Inflammatory macrophage treated with lipopolysaccharide for 1 hour (primary cell): Measurements from ENCODE around the gene KNSTRN.
A peak's percentile ranks its signal among the peaks of the same experiment; 100 is the strongest.

Source experiments
- DNase-seq, 2 donors: peaks; one replicate each; pipeline ENCODE4 v3.0.0-alpha.2; 2020 to 2022

Gene KNSTRN

DNA sequence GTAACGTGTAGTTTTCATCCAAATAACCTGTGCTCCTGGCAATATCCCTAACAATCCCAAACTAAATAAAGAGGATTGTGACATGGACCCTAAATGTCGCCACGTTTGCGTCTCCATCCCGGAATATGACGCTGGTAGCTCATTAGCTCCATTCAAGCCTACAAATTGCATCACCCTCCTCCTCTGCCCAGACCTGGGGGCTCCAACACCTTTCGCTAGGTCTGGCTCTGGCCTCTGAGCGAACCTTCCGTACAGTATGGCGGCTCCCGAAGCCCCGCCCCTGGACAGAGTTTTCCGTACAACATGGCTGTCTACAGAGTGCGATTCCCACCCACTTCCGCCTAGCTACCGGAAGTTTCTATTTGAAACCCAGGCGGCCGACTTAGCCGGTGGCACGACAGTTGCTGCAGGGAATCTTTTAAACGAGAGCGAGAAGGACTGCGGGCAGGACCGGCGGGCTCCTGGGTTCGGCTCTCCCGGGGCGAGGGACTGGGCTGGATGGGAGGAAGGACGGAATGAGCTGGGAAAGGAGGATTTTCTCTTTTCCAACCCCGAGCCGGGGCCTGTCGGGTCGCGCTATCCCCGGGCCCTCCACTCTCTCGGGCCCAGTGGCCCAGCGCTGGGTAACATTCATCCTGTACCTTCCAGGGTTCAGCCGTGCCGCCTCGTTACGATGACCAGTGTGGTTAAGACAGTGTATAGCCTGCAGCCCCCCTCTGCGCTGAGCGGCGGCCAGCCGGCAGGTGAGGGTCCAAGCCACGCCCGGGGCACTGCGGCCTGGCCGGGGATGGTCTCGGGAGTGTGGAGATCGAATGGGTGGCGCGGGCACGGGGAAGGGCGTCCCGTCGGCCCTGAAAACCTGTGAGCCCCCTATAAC, at the start of gene KNSTRN:
Gene KNSTRN, plus strand, starts transcription at position 142 of the 877 bp plus-strand sequence. Its CDS starts 115 bp downstream, at position 257.
- peak; percentile 86 to 96 for DNase-seq

GRCh38 chr15:40333922-40334492, 48.5 kb upstream of the KNSTRN start:
- DNase-seq: peak; percentile 80 to 93

DNA sequence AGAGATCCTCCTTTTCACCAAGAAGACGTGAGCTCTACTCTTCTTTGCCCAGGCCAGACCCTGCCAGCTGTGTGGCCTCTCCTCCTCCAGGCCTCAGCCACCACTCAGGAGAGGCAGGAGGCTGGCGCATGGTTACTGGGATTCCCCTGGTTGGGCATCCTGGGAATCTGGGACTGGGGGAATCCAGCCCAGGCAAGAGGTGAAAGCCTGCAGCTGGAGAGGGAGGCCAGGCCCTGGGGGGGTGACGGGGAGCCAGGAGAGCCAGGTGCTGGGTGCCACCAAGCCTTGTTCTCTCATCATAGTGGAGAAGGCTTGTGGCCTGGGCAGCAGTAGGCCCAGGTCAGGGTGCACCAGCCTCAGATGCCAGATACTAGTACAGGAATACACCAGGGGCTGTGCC, 48.0 kb upstream of the KNSTRN start:
- DNase-seq: no peak

DNA sequence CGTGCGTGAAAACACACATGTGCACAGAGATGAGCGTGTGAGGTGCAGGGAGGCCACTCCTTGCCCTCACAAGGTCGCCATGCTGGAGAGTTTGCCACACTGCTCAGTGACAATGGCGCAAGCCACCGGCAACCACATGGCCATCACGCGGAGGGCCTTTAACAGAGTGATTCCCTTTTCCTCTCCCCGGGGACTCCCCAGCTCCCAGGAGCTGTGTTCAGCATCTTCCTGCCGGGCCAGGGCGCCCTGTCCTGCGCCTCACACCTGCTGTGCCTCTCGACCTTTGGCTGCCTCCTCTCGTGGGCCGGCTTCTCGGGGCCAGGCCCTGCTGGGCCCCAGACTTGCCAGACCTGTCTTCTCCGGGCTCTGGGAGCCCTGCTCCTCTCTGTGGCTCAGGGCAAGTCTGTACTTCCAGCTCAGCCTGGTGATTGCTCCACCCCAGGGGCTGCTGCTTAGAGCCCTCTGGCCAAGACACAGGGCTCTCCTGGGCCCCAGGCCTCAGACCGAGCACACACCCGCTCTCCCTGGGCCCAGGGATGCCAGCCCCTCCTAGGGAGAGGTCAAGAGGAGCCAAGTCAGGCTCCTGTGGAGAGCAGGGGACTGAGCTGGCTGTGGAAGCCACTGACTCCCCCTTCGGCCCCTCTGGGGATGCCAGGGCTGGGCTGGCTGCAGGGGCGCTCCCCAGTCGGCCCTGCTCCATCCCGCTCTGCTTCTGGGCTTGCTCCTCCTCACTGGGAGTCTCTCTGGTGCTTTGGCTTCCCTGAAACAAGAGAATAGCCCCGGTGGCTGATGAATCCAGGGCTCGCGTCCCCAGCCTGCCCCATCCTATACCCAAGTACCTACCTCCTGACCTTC, 47.4 kb upstream of the KNSTRN start:
- DNase-seq: peak; percentile 74 to 89

DNA sequence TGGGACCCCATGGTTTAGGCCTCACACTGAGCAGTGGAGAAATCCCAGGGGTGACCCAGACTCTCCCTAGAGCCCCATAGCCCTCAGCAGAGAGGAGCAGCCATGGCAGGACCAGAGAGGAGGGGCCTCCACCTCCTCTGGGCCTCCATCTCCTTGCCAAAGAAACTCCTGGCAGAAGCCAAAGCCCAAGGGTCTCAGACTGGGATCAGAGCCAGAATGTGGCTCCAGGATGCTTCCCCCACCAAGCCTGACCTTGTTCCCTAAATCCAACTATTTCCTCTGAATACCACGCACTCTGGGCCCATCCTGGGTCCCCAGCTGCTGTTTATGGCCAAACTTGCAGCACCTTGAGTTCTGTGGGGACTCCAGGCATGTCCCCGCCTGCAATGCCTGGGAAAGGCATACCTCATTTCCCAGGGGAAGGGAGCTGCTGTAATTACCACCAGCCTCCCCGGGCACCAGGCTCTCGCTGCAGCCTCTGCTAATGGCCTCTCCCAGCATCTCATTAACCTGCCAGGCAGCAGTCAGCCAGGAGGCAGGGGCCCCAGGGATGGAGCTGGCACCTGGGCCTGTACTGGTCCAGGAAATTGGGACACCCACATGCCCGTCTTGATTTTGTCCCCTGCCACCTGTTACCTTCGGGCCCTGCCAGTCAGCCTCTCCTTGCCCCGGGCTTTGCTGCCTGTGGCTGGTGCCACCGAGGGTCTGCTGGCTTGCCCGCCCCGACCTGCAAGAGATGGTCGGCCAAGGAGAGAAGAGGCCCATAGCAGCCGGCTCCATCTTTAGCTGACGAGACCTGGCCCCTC, 46.4 kb upstream of the KNSTRN start:
- no peak for DNase-seq

- peak; percentile 33 to 63 for DNase-seq
Observed at GRCh38 chr15:40336744-40337122, 45.8 kb upstream of the KNSTRN start.

- no peak for DNase-seq
Observed at GRCh38 chr15:40337597-40337996, 44.9 kb upstream of the KNSTRN start.

DNA sequence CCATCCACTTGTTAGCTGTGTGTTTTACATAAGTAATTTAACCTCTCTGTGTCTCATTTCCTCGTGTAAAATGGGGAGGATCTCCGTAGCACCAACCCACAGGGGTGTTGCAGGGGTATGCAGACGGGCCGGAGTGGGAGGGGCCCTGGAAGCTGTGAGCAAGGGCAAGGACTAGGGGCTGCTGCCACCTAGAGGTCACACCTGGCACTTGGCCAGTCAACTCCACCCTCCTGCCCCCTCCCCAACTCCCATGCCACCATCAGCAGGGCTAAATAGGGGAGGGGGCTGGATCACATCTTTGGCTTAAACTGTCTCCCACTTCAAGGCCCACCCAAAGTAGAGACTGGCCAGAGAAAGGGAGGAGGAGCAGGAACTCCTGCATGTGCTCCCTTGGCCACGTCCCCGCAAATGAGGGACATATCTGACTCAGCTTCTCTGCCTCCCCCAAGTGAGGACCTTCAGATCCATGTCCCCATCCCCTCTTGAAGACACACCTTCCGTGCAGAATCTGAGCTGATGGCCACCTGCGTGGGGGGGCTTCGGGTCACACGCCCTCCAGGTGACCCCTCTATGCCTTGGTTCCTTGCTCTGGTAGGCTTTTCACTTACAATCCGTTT, 44.4 kb upstream of the KNSTRN start:
- peak; percentile 66 to 78 for DNase-seq

GRCh38 chr15:40338921-40339620, 43.5 kb upstream of the KNSTRN start:
- no peak for DNase-seq

- DNase-seq: no peak
Observed at GRCh38 chr15:40339621-40339945, 42.9 kb upstream of the KNSTRN start.

DNA sequence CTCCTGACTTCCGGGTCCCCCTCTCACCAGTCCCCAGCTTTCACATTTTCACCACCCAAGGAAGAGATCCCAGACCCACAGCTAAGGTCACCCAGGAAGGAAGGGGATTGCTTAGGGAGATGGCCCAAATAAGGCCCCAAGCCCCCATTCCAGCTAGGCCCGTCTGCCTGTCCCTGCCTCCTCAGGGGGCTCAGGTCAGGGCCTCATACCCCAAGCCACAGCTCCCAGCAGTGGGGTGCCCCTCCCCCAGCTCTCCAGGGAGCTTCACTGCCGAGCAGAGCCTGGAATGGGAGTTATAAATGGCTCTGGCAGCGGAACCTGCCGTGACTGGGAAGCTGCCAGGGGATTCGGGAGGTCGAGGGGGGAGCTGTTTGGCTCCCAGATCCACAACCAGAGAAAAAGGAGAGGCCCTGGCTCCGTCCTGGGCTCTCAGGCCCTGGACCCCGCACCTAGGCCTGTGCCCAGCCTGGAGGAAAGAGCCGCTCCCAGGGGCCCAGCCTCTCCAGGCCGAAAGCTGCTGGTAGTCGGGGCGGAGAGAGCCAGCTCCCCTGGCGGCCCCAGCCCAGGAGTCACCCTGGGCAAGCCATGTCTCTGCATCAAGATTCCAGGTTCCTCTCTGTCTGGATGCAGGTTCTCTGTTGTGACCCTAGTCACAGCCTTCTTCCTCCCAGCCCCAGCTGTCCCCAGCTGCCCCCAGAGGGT, 42.3 kb upstream of the KNSTRN start:
- no peak for DNase-seq

GRCh38 chr15:40340740-40341400, 41.7 kb upstream of the KNSTRN start, which contains the start of gene CCDC9B:
CCDC9B (minus strand) TSS chr15:40340939; CDS start chr15:40340819, 120 bp downstream.
- peak; percentile 63 to 87 for DNase-seq

DNA sequence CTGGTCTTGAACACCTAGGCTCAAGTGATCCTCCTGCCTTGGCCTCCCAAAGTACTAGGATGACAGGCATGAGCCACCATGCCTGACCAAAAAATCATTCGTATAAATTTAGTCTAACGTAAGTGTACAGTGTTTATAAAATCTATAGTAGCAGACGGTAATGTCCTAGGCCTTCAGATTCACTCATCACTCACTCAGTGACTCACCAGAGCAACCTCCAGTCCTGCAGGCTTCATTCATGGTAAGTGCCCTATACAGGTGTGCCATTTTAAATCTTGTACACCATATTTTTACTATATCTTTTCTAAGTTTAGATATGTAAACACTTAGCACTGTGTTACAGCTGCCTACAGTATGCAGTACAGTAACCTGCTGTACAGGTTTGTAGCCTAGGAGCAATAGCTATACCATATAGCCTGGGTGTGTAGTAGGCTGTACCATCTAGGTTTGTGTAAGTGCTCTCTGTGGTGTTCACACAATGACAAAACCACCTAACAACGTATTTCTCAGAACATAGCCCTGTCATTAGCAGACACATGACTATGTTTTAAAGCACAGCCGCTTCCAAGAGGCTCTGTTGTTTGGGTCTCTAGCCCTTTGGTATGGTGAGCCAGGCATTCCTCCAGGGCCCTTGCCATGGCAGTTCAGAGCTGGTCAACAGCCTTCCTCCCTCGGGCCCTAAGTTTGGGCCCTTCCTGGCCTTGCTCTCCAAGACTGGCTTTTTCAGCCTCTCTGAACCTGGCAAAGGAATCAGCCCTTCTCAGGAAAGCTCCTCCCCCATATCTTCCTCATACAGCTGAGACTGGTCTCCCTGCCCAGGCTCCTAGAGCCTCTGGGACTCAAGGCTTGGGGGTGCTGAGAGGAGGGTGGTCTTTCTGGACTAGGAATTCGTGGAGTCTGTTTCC, 39.9 kb upstream of the KNSTRN start:
- no peak for DNase-seq

GRCh38 chr15:40343512-40343911, 39.0 kb upstream of the KNSTRN start:
- no peak for DNase-seq

DNA sequence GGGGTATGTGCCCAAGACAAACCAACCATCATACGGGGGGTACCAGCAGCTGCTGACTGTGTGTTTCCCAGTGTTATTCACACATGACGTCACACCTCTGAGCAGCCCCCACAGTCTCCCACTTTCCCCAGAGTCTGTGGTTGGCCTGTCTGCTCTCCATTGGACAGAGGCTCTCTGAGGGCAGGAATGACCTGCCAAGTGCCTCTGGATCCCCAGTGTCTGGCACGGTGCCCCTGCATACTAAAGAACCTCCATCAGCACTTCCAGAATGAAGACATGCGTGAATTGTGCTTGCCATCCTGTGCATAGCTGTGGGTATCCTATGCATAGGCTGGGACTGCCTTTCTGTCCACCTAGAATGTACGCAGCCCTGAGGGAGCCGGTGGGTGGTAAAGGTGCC, 38.3 kb upstream of the KNSTRN start:
- no peak for DNase-seq

DNA sequence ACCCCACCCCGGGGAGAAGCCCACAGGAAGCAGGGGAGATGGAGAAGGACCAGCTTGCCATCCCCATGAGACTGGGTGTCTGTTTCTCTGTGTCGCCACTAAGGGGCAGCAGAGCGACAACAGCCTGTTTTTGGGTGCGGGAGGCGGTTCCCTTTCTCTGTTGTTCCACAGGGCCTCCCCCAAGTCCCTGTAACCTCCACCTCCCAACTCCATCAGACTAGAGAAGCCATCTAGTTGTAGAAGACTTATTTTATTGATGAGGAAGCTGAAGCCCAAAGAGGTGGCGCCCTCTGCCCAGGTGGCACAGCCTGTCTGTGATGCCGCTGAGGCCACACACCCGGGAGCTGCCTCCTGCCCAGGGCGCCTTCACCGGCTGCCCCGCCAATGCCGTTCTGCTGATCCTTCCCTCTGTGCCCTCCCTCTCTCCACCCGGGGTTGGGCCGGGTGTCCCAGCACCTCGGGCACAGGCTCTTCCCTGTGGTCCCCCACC, 37.8 kb upstream of the KNSTRN start:
- DNase-seq: peak; percentile 51 to 79

- DNase-seq: no peak
Observed at GRCh38 chr15:40345225-40345866, 37.2 kb upstream of the KNSTRN start.

DNA sequence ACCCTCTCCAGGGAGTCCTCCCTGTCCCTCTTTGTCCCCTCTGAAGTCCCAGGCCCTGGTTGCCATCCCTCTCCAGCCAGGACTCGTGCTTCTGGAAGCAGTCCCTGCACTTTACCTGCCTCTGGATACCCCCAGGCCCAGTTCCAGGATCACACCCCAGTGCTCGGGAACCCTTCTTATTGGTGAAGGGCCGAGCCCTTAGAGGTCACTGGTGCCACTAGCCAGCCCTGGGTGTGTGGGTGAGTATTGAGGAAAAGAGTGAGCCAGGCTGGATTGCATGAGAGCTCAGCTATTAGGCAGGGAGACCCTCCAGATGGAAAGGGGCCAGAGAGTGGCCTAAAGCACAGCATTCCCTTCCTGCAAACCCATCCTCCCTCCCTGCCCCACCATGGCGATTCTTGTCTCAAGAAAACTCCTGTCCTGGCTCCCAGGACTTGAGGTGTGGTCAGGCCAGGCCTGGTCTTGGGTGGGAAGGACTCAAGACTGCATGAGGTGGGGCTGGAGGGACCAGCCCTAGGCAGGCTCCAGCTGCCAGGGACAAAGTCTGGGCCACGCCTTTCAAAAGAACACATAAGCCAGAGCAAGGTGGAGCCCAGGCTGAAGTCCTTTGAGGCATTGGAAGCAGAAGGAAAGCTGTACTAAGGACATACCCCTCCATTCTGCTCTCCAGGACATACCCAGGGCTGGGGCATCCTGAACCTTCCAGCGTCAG, 36.5 kb upstream of the KNSTRN start:
- no peak for DNase-seq
